ENCODE data around the gene TTC39C. TPM values are rescaled to one million over a fixed set of nuclear protein-coding genes. Genes with fewer than 3 reads are reported as not detected.

TTC39C gene
- total RNA-seq, result 10 to 100 TPM; 80.2 to 83.3 TPM
- polyA plus RNA-seq, result 10 to 100 TPM; 36.5 to 60.6 (median 39.3) TPM
- total RNA-seq, result 57.6 to 128 (median 82.8) reads per million in 6 experiments

GRCh38 chr18:24014062-24014985 lies at the start of gene TTC39C:
TTC39C (plus strand) TSS chr18:24014754; CDS start chr18:24014872, 118 bp downstream.
- Mint-ChIP-seq H3K27me3 (no peaks in the 10 kb centered on the region), H3K36me3 (peaks cover 0 to 2% (median 0%) of the 10 kb centered on the region in 3 donors), H3K27ac (peak within 1 kb of the TSS; percentile 93 to 99 (median 94)), H3K4me1 (peaks cover 45 to 84% (median 78%) of the 10 kb centered on the region in 4 donors), H3K4me3 (peak within 1 kb of the TSS; percentile 92 to 99 (median 95)), H3K9me3 (no peaks in the 10 kb centered on the region)
- DNase-seq, result peak; percentile 61 to 84 (median 73)
- peak; percentile 59 to 65 for ATAC-seq
- POLR2A ChIA-PET, result interaction anchor here (0.5 to 3.1 kb wide), 16 partner anchors 12 to 419 kb away, joined by 3 to 19 read pairs (median 4); no protein-coding TSS in a partner anchor

- H3K27me3 Mint-ChIP-seq, result no peaks in the 10 kb centered on the region
- DNase-seq (no peak), ATAC-seq (no peak)
- peaks cover 0 to 3% (median 0%) of the 10 kb centered on the region in 3 donors for H3K36me3 Mint-ChIP-seq
- POLR2A ChIA-PET, result interaction anchor here (0.7 to 3.3 kb wide), 7 partner anchors 10 to 144 kb away, joined by 3 to 12 read pairs (median 5); partner anchors contain the start of gene TTC39C
- peaks cover 0 to 5% (median 0%) of the 10 kb centered on the region in 9 donors for H3K9me3 Mint-ChIP-seq
- H3K4me1 Mint-ChIP-seq, result peaks cover 40 to 78% (median 73%) of the 10 kb centered on the region in 4 donors
- peak overlapping the region in 7 of 10 donors; percentile 6 to 91 (median 75) for H3K27ac Mint-ChIP-seq
- H3K4me3 Mint-ChIP-seq, result peak overlapping the region in 8 of 10 donors; percentile 1 to 79 (median 46)
These were observed 47.6 kb upstream of the TTC39C start for GRCh38 chr18:23966909-23967308.

GRCh38 chr18:23967321-23968089 lies 47.0 kb upstream of the TTC39C start:
- Mint-ChIP-seq H3K36me3 (peaks cover 0 to 3% (median 0%) of the 10 kb centered on the region in 3 donors), H3K27me3 (no peaks in the 10 kb centered on the region), H3K4me3 (peak overlapping the region in 8 of 10 donors; percentile 4 to 79 (median 46)), H3K27ac (peak overlapping the region in 7 of 10 donors; percentile 52 to 91 (median 76)), H3K4me1 (peaks cover 42 to 84% (median 79%) of the 10 kb centered on the region in 4 donors), H3K9me3 (peaks cover 0 to 5% (median 0%) of the 10 kb centered on the region in 9 donors)
- POLR2A ChIA-PET, result interaction anchor here (0.8 to 3.3 kb wide), 7 partner anchors 10 to 54 kb away, joined by 4 to 12 read pairs (median 7); partner anchors contain the start of gene TTC39C
- ATAC-seq, result no peak
- peak in 3 of 10 donors; percentile 9 to 44 (median 13) for DNase-seq

GRCh38 chr18:23968638-23969604 lies 45.6 kb upstream of the TTC39C start:
- Mint-ChIP-seq H3K36me3 (peaks cover 0 to 3% (median 0%) of the 10 kb centered on the region in 3 donors), H3K27me3 (no peaks in the 10 kb centered on the region), H3K4me1 (peaks cover 45 to 83% (median 79%) of the 10 kb centered on the region in 4 donors), H3K9me3 (peaks cover 0 to 5% (median 0%) of the 10 kb centered on the region in 9 donors), H3K4me3 (peak overlapping the region in 2 of 10 donors; percentile 5 to 42), H3K27ac (peak overlapping the region in 8 of 10 donors; percentile 42 to 96 (median 86))
- ATAC-seq (no peak), DNase-seq (no peak)
- POLR2A ChIA-PET, result interaction anchor here (0.5 to 3.3 kb wide), 10 partner anchors 8 to 52 kb away, joined by 3 to 12 read pairs (median 4); partner anchors contain the start of gene TTC39C

- peak overlapping the region in 8 of 10 donors; percentile 38 to 99 (median 96) for H3K27ac Mint-ChIP-seq
- peaks cover 0 to 3% (median 0%) of the 10 kb centered on the region in 3 donors for H3K36me3 Mint-ChIP-seq
- H3K27me3 Mint-ChIP-seq, result no peaks in the 10 kb centered on the region
- POLR2A ChIA-PET, result interaction anchor here (0.7 to 2.2 kb wide), 2 partner anchors 22 to 24 kb away, joined by 3 to 7 read pairs; no protein-coding TSS in a partner anchor
- peaks cover 38 to 79% (median 72%) of the 10 kb centered on the region in 4 donors for H3K4me1 Mint-ChIP-seq
- ATAC-seq, result no peak
- peak overlapping the region in 1 of 10 donors; percentile 26 for H3K4me3 Mint-ChIP-seq
- peaks cover 0 to 5% (median 0%) of the 10 kb centered on the region in 9 donors for H3K9me3 Mint-ChIP-seq
- DNase-seq, result no peak
These were observed 44.9 kb upstream of the TTC39C start for GRCh38 chr18:23969664-23970063.

GRCh38 chr18:23970161-23971096 lies 44.1 kb upstream of the TTC39C start:
- POLR2A ChIA-PET, result interaction anchor here (0.7 to 1.3 kb wide), 2 partner anchors 27 to 45 kb away, joined by 3 read pairs; no protein-coding TSS in a partner anchor
- peaks cover 0 to 3% (median 0%) of the 10 kb centered on the region in 3 donors for H3K36me3 Mint-ChIP-seq
- H3K9me3 Mint-ChIP-seq, result peaks cover 0 to 5% (median 0%) of the 10 kb centered on the region in 9 donors
- peak overlapping the region; percentile 91 to 99 (median 96) for H3K27ac Mint-ChIP-seq
- no peaks in the 10 kb centered on the region for H3K27me3 Mint-ChIP-seq
- peak overlapping the region; percentile 32 to 83 (median 60) for H3K4me3 Mint-ChIP-seq
- peaks cover 34 to 71% (median 64%) of the 10 kb centered on the region in 4 donors for H3K4me1 Mint-ChIP-seq
- DNase-seq, result peak in 9 of 10 donors; percentile 42 to 82 (median 63)
- ATAC-seq, result peak; percentile 83 to 88

GRCh38 chr18:23971097-23971440 lies 43.5 kb upstream of the TTC39C start:
- ATAC-seq (no peak), DNase-seq (no peak)
- peak overlapping the region; percentile 91 to 99 (median 96) for H3K27ac Mint-ChIP-seq
- peaks cover 30 to 65% (median 58%) of the 10 kb centered on the region in 4 donors for H3K4me1 Mint-ChIP-seq
- peak overlapping the region in 7 of 10 donors; percentile 48 to 83 (median 64) for H3K4me3 Mint-ChIP-seq
- POLR2A ChIA-PET, result interaction anchor here (0.5 to 1.3 kb wide), 4 partner anchors 26 to 151 kb away, joined by 3 to 4 read pairs (median 3); no protein-coding TSS in a partner anchor
- H3K27me3 Mint-ChIP-seq, result no peaks in the 10 kb centered on the region
- H3K36me3 Mint-ChIP-seq, result peaks cover 0 to 3% (median 0%) of the 10 kb centered on the region in 3 donors
- peaks cover 0 to 5% (median 0%) of the 10 kb centered on the region in 9 donors for H3K9me3 Mint-ChIP-seq

- H3K4me1 Mint-ChIP-seq, result peaks cover 29 to 63% (median 56%) of the 10 kb centered on the region in 4 donors
- H3K4me3 Mint-ChIP-seq, result peak overlapping the region in 1 of 10 donors; percentile 22
- ATAC-seq (no peak), DNase-seq (no peak)
- POLR2A ChIA-PET, result interaction anchor here (0.5 to 1.3 kb wide), 3 partner anchors 37 to 150 kb away, joined by 3 to 4 read pairs (median 3); no protein-coding TSS in a partner anchor
- H3K27ac Mint-ChIP-seq, result peak overlapping the region in 9 of 10 donors; percentile 15 to 82 (median 66)
- H3K9me3 Mint-ChIP-seq, result peaks cover 0 to 6% (median 0%) of the 10 kb centered on the region in 9 donors
- peaks cover 0 to 7% (median 0%) of the 10 kb centered on the region in 3 donors for H3K36me3 Mint-ChIP-seq
- no peaks in the 10 kb centered on the region for H3K27me3 Mint-ChIP-seq
These were observed 42.8 kb upstream of the TTC39C start for GRCh38 chr18:23971666-23972230.

- Mint-ChIP-seq H3K27me3 (no peaks in the 10 kb centered on the region), H3K4me3 (peak overlapping the region in 3 of 10 donors; percentile 4 to 44 (median 26)), H3K36me3 (peaks cover 0 to 10% (median 4%) of the 10 kb centered on the region in 3 donors), H3K27ac (peak overlapping the region in 8 of 10 donors; percentile 10 to 85 (median 78)), H3K9me3 (peaks cover 0 to 13% (median 5%) of the 10 kb centered on the region in 9 donors), H3K4me1 (peaks cover 24 to 63% (median 54%) of the 10 kb centered on the region in 4 donors)
- no peak for DNase-seq
- ATAC-seq, result no peak
- POLR2A ChIA-PET, result interaction anchor here (0.9 kb wide), 1 partner anchor 43 kb away, joined by 4 read pairs; the partner anchor contains the start of gene TTC39C
These were observed 42.1 kb upstream of the TTC39C start for GRCh38 chr18:23972453-23972852.
